Mucosa of stomach (tissue), 1 donor: ENCODE results near the gene ACP4.

ENCODE experiments used
- H3K27me3 ChIP-seq: one replicate; pipeline ENCODE4 v1.7.0; 2013; ENCODE audit warnings: mild to moderate bottlenecking, low read length; ENCODE audit not compliant: control insufficient read depth, insufficient read depth
- H3K36me3 ChIP-seq: one replicate; pipeline ENCODE4 v1.7.0; 2013; ENCODE audit warnings: low read length; ENCODE audit not compliant: control insufficient read depth, insufficient read depth
- H3K4me1 ChIP-seq: one replicate; pipeline ENCODE4 v1.7.0; 2013; ENCODE audit warnings: mild to moderate bottlenecking, low read length; ENCODE audit not compliant: control insufficient read depth, insufficient read depth
- H3K4me3 ChIP-seq: one replicate; pipeline ENCODE4 v1.7.0; 2013; ENCODE audit warnings: low read length
- H3K9ac ChIP-seq: one replicate; pipeline ENCODE4 v1.7.0; 2013; ENCODE audit warnings: mild to moderate bottlenecking, low read length, moderate library complexity
- H3K9me3 ChIP-seq: one replicate; pipeline ENCODE4 v1.7.0; 2013; ENCODE audit warnings: mild to moderate bottlenecking, low read length, moderate library complexity; ENCODE audit not compliant: control insufficient read depth
- donor health status: Pancreatic carcinoma.

ACP4 gene

DNA sequence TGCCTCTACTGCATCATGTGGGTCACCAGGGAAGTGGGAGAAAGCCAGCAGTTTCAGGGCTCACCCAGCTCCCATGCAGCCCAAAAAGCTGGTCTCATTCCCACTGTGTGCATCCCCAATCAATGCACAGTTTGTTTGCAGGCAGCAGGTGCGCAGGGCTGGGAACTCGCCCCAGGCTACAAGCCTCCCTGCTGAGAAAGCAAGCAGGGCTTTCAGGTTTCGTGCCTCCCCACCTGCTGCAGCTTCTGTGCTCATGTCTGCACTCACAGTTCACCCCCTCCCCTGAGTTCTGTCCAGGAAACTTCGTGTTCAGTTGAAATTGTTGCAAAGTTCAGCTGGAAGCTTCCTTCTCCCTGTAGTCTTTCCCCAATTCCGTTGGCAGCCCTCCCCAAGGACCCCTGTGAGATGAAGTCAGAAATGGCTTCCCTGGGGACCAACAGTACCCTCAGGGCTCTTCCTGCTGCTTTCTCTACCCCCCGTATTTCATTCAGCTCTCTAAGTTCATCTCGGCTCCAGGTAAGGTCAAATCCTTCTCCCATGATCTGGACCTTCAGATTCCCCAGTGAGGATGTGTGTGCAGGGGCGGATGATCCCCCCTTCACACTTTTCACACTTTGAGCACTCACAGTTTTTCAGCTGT, 54.2 kb downstream of the ACP4 start:
- H3K27me3 ChIP-seq = peaks cover 4% of the 10 kb centered on the region
- H3K9ac ChIP-seq = no peak overlapping the region
- no peak overlapping the region for H3K4me3 ChIP-seq
- no peaks in the 10 kb centered on the region for H3K36me3 ChIP-seq
- no peaks in the 10 kb centered on the region for H3K9me3 ChIP-seq
- no peaks in the 10 kb centered on the region for H3K4me1 ChIP-seq
